Chondrocyte (in vitro differentiated cells): ENCODE results near the gene COQ9. TPM values are rescaled to one million over a fixed set of nuclear protein-coding genes. Genes with fewer than 3 reads are reported as not detected.
"Not testable (repeated sequence)": the region's sequence is repeated elsewhere in the genome, so short reads cannot be mapped to it uniquely, and the experiment has no call there.

Experiments used
- DNase-seq: peaks from one replicate; pipeline ENCODE4 v3.0.0; 2021; ENCODE audit warnings: mixed read lengths, low spot score
- H3K27ac Mint-ChIP-seq: one replicate; pipeline ENCODE4 v1.8.0; 2021; ENCODE audit warnings: mild to moderate bottlenecking, moderate library complexity, mixed read lengths; ENCODE audit not compliant: unreplicated experiment
- H3K27me3 Mint-ChIP-seq: 2 replicates; pipeline ENCODE4 v1.8.0; 2021; ENCODE audit warnings: low read depth, mixed read lengths
- H3K36me3 Mint-ChIP-seq: 2 replicates; pipeline ENCODE4 v1.8.0; 2021; ENCODE audit warnings: low read depth, mixed read lengths
- H3K4me1 Mint-ChIP-seq: 2 replicates; pipeline ENCODE4 v1.8.0; 2021; ENCODE audit warnings: low read depth, mild to moderate bottlenecking, mixed read lengths
- H3K4me3 Mint-ChIP-seq: one replicate; pipeline ENCODE4 v1.8.0; 2021; ENCODE audit warnings: mild to moderate bottlenecking, moderate library complexity, mixed read lengths; ENCODE audit not compliant: unreplicated experiment
- H3K9me3 Mint-ChIP-seq: 2 replicates; pipeline ENCODE4 v1.8.0; 2021; ENCODE audit warnings: low read depth, mixed read lengths
- CTCF ChIP-seq: fragments of 200-600 bp; sonication (generic); IDR thresholded peaks from 2 replicates; pipeline ENCODE4 v1.5.0; 2021; ENCODE audit warnings: antibody characterized with exemption, mild to moderate bottlenecking, moderate library complexity
- total RNA-seq: library from RNA; stranded (reverse); gene quantifications from 3 replicates; pipeline ENCODE4 v1.2.1, GENCODE V29; 2021

Gene COQ9
- total RNA-seq, 1 donor from 2014 or later, result 31.6 TPM

GRCh38 chr16:57486858-57487834, 39.9 kb downstream of the COQ9 start:
- peaks cover 6% of the 10 kb centered on the region for H3K27me3 Mint-ChIP-seq
- H3K27ac Mint-ChIP-seq, result no peak overlapping the region
- H3K4me1 Mint-ChIP-seq, result peaks cover 25% of the 10 kb centered on the region
- H3K4me3 Mint-ChIP-seq, result peak overlapping the region; percentile 73
- no peak for TF ChIP-seq CTCF
- DNase-seq, result no peak
- H3K9me3 Mint-ChIP-seq, result no peaks in the 10 kb centered on the region
- no peaks in the 10 kb centered on the region for H3K36me3 Mint-ChIP-seq

GRCh38 chr16:57489229-57489628, 42.0 kb downstream of the COQ9 start:
- DNase-seq, result no peak
- Mint-ChIP-seq H3K9me3 (no peaks in the 10 kb centered on the region), H3K4me3 (no peak overlapping the region), H3K27ac (no peak overlapping the region), H3K27me3 (peaks cover 7% of the 10 kb centered on the region), H3K36me3 (no peaks in the 10 kb centered on the region), H3K4me1 (peaks cover 25% of the 10 kb centered on the region)
- no peak for TF ChIP-seq CTCF

- Mint-ChIP-seq H3K27me3 (peaks cover 10% of the 10 kb centered on the region), H3K36me3 (no peaks in the 10 kb centered on the region), H3K4me3 (no peak overlapping the region), H3K4me1 (no peaks in the 10 kb centered on the region), H3K27ac (no peak overlapping the region), H3K9me3 (no peaks in the 10 kb centered on the region)
- TF ChIP-seq CTCF, result no peak
- no peak for DNase-seq
These were observed 46.5 kb downstream of the COQ9 start for GRCh38 chr16:57493767-57494166.

GRCh38 chr16:57497121-57497520, 49.8 kb downstream of the COQ9 start:
- TF ChIP-seq CTCF, result no peak
- peaks cover 4% of the 10 kb centered on the region for H3K27me3 Mint-ChIP-seq
- H3K9me3 Mint-ChIP-seq, result no peaks in the 10 kb centered on the region
- no peak overlapping the region for H3K4me3 Mint-ChIP-seq
- DNase-seq, result peak; percentile 53
- no peaks in the 10 kb centered on the region for H3K36me3 Mint-ChIP-seq
- H3K27ac Mint-ChIP-seq, result no peak overlapping the region
- H3K4me1 Mint-ChIP-seq, result no peaks in the 10 kb centered on the region

GRCh38 chr16:57498031-57498430, 50.8 kb downstream of the COQ9 start:
- TF ChIP-seq CTCF, result no peak
- no peak overlapping the region for H3K27ac Mint-ChIP-seq
- no peaks in the 10 kb centered on the region for H3K9me3 Mint-ChIP-seq
- DNase-seq, result peak; percentile 24
- peaks cover 5% of the 10 kb centered on the region for H3K27me3 Mint-ChIP-seq
- no peak overlapping the region for H3K4me3 Mint-ChIP-seq
- no peaks in the 10 kb centered on the region for H3K4me1 Mint-ChIP-seq
- H3K36me3 Mint-ChIP-seq, result no peaks in the 10 kb centered on the region

- H3K4me3 Mint-ChIP-seq, H3K4me1 Mint-ChIP-seq, H3K9me3 Mint-ChIP-seq, DNase-seq, H3K27me3 Mint-ChIP-seq, H3K27ac Mint-ChIP-seq, H3K36me3 Mint-ChIP-seq: not testable (repeated sequence)
These were observed 52.7 kb downstream of the COQ9 start for GRCh38 chr16:57499941-57500340.
